PFSK-1 (cell line): Measurements from ENCODE around the gene MYH1.

Experiments used
- FOXP2 ChIP-seq: optimal IDR thresholded peaks from 2 replicates; pipeline ENCODE3; 2011; ENCODE audit warnings: borderline replicate concordance, control low read depth, inconsistent platforms; ENCODE audit not compliant: insufficient read depth; ENCODE audit errors: extremely low read length, extremely low read depth
- POLR2AphosphoS5 ChIP-seq: IDR thresholded peaks from 2 replicates; pipeline ENCODE4 v1.6.1; 2012; ENCODE audit warnings: low read depth, mild to moderate bottlenecking, control low read depth, low read length, moderate library complexity
- SIN3A ChIP-seq: IDR thresholded peaks from 2 replicates; pipeline ENCODE4 v1.6.1; 2012; ENCODE audit warnings: mild to moderate bottlenecking, low read length, moderate library complexity, borderline replicate concordance; ENCODE audit not compliant: insufficient read depth
- TAF1 ChIP-seq: IDR thresholded peaks from 2 replicates; pipeline ENCODE4 v1.6.1; 2012; ENCODE audit warnings: low read length, control low read depth, borderline replicate concordance; ENCODE audit not compliant: insufficient read depth
- TF ChIP-seq, protein P1 (sequence below), 2 experiments: IDR thresholded peaks; 2 replicates each; pipeline versions ENCODE4 v1.6.1 to v1.8.0; 2011 to 2012; ENCODE audit warnings: low read depth in 2 of 2, low read length in 2 of 2, control low read depth in 1 of 2, inconsistent platforms in 1 of 2, mild to moderate bottlenecking in 1 of 2, moderate library complexity in 1 of 2; ENCODE audit not compliant: insufficient read depth in 1 of 2

MYH1 gene

DNA sequence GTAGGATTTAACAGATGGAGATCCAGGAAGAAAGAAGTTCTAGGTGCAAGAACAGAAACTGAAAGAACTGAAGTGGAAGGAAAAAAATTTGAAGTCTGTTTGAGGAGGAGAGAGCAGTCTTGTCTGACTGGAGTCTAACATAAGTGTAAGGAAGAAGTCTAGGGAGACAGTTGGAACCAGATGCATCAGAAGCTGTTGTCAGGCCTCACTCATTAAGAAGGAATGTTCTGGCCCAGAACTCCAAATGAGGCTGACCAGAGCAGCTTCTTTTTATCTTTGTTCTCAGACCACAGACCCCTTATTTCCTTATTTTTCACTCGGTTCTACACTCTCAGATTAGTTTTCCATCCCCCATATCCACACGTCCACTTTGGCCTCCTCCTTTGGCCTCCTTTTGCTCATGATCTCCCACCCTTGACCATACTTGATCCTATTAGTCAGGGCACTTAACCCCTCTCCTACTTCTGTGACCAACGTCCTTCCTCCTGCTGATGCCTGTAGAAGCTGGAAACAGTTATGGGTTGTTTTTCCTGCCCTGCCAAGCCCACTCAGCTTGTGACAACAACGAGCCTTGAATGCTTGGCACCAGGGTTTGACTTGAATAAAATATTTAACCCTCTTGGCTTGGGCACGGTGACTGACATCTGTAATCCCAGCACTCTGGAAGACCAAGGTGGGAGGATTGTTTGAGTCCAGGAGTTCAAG is 38.1 kb upstream of the MYH1 start:
- TF ChIP-seq TAF1 (no peak), POLR2AphosphoS5 (no peak), FOXP2 (no peak), SIN3A (no peak)
- TF ChIP-seq, protein P1, sequence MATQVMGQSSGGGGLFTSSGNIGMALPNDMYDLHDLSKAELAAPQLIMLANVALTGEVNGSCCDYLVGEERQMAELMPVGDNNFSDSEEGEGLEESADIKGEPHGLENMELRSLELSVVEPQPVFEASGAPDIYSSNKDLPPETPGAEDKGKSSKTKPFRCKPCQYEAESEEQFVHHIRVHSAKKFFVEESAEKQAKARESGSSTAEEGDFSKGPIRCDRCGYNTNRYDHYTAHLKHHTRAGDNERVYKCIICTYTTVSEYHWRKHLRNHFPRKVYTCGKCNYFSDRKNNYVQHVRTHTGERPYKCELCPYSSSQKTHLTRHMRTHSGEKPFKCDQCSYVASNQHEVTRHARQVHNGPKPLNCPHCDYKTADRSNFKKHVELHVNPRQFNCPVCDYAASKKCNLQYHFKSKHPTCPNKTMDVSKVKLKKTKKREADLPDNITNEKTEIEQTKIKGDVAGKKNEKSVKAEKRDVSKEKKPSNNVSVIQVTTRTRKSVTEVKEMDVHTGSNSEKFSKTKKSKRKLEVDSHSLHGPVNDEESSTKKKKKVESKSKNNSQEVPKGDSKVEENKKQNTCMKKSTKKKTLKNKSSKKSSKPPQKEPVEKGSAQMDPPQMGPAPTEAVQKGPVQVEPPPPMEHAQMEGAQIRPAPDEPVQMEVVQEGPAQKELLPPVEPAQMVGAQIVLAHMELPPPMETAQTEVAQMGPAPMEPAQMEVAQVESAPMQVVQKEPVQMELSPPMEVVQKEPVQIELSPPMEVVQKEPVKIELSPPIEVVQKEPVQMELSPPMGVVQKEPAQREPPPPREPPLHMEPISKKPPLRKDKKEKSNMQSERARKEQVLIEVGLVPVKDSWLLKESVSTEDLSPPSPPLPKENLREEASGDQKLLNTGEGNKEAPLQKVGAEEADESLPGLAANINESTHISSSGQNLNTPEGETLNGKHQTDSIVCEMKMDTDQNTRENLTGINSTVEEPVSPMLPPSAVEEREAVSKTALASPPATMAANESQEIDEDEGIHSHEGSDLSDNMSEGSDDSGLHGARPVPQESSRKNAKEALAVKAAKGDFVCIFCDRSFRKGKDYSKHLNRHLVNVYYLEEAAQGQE (IDR thresholded peaks at IDR 0.05; ENCODE audit: insufficient read depth in 1 of 2, low read depth in 2 of 2, low read length in 2 of 2): no peak

DNA sequence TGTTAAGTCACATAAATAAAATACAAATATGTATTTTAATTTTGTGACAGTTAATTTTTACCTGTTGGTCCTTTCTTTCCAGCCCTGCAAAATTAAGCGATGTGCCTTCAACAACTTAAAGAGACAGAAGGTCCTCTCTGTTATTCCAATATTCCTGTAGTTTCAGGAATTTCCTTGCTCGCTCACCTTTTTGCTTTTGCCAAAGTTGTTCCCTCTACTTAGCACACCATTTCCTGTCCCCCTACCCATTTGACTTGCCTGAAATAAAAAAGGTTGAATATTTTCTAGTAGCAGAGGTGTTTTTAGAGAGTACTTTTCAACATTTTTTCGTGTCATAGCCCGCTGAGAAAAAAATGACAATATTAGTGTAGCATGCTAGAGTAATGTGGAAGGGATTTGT is 31.7 kb upstream of the MYH1 start:
- TF ChIP-seq SIN3A (no peak), POLR2AphosphoS5 (no peak)

DNA sequence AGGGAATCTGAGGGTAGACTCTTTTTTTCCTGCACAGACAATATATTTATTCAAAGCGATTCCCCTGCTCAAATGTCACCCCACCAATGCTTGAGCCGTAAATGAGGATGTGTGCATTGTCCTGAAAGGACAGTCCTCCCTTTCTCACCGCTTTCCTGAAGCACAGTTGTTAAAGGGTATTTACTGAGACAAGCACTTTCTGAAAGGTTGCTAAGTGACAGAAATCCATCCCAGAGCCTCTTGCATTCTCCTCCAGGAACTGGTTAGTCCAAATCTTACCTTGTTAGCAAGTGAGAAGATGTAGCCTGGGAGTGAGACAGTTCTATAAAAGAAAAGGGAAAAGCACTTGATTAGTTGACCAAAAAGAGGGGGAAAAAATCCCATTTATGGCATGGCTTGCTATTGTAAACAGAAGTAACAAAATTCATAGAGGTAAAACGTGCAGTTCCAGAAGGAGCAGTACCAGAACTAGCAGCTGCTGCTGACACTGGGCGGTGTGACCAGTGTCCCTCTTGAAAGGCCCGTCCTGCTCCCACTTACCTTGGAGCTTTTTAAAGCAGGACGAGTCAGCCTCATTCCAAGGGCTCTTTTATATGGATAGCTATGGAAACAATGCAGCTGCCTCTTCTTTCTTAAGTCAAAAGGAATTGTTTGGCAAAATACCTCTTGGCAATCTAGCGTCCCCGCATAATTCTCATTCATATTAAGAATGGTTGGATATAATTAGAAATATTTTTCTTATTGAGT is 30.9 kb upstream of the MYH1 start, which contains the start of gene MYH2:
TSS of gene MYH2 (minus strand) at position 563 of the 747 bp plus-strand sequence. CDS start 1,738 bp downstream, outside the sequence.
- no peak for TF ChIP-seq POLR2AphosphoS5

DNA sequence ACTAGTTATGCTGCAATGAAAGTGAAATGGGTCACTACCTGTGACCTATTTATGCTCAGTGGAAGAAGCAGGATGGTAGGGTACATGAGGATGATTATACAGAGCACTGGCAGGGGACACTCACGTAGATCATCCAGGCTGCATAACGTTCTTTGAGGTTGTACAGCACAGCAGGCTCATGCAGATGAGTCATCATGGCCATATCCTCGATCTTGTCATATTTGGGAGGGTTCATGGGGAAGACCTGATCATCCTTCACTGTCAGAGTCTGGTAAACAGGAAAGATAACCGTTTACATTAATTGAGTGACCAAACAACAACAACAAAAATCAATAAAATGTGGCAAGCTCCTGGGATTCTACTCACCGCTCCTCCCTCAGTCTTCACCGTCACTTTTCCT is 29.0 kb upstream of the MYH1 start:
- TF ChIP-seq, protein P1 (IDR thresholded peaks at IDR 0.05; ENCODE audit: insufficient read depth in 1 of 2, low read depth in 2 of 2, low read length in 2 of 2): no peak
- TF ChIP-seq SIN3A (no peak), FOXP2 (no peak), TAF1 (no peak), POLR2AphosphoS5 (no peak)

DNA sequence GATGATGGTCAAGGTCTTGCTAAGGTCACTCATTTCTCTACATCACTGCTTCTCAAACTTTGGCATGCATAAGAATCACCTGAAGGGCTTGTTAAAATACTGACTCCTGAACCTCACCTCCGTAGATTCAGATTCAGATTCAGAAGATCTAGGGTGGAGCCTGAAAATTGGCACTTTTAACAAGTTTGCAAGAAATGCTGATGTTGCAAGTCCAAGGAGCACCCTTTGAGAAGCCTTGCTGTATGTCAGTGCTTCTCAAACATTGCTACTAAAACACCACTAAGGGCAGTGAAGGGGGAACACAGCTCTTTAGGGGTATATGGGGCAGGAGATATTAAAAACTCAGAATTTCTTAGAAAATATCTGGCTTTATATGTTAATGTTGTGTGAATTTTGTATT is 13.7 kb upstream of the MYH1 start:
- TF ChIP-seq POLR2AphosphoS5 (no peak), FOXP2 (no peak), SIN3A (no peak), TAF1 (no peak)
- TF ChIP-seq, protein P1 (IDR thresholded peaks at IDR 0.05; ENCODE audit: insufficient read depth in 1 of 2, low read depth in 2 of 2, low read length in 2 of 2): no peak

DNA sequence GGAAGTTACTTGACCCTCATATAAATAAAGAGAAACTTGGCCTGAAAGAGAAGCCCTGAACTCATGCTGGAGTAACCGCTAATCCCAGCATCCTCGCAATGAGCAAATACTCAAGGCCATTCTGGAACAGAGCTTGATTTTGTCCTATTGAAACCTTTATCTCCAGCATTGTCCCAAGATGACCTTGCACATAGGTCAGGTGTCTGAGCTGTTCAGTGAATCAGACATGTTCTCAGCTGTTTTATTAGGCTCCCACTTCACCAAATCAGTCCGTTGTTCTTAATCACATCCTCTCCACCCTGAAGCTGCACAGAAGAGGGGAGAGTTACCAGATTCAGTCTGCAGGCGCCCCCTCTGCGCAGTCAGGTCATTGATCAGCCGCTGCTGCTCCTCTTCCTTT is 9.1 kb upstream of the MYH1 start:
- TF ChIP-seq, protein P1 (IDR thresholded peaks at IDR 0.05; ENCODE audit: insufficient read depth in 1 of 2, low read depth in 2 of 2, low read length in 2 of 2): no peak
- TF ChIP-seq SIN3A: no peak
- no peak for TF ChIP-seq TAF1
- no peak for TF ChIP-seq POLR2AphosphoS5
- TF ChIP-seq FOXP2: no peak
